Trophoblast cell (in vitro differentiated cells and primary cell): ENCODE data around the gene PDILT.

Experiments
- DNase-seq, 2 donors: peaks; one replicate each; pipeline ENCODE4 v3.0.0-alpha.2; 2016
- H2AFZ ChIP-seq: 2 replicates; pipeline ENCODE4 v1.6.1; 2013; ENCODE audit warnings: low read length, moderate library complexity, mild to moderate bottlenecking; ENCODE audit not compliant: insufficient read depth, poor library complexity
- H2AK5ac ChIP-seq: 2 replicates; pipeline ENCODE4 v1.6.1; 2013; ENCODE audit warnings: mild to moderate bottlenecking, low read length
- H2BK120ac ChIP-seq: 2 replicates; pipeline ENCODE4 v1.6.1; 2013; ENCODE audit warnings: low read length, mild to moderate bottlenecking, moderate library complexity; ENCODE audit not compliant: insufficient read depth, poor library complexity
- H2BK12ac ChIP-seq: 2 replicates; pipeline ENCODE4 v1.6.1; 2013; ENCODE audit warnings: mild to moderate bottlenecking, low read length, moderate library complexity
- H2BK5ac ChIP-seq: 2 replicates; pipeline ENCODE4 v1.6.1; 2013; ENCODE audit warnings: low read length, low read depth, moderate library complexity, mild to moderate bottlenecking; ENCODE audit not compliant: poor library complexity
- H3K14ac ChIP-seq: 2 replicates; pipeline ENCODE4 v1.6.1; 2013; ENCODE audit warnings: mild to moderate bottlenecking, low read length
- H3K18ac ChIP-seq: 2 replicates; pipeline ENCODE4 v1.6.1; 2013; ENCODE audit warnings: mild to moderate bottlenecking, low read length
- H3K23ac ChIP-seq: 2 replicates; pipeline ENCODE4 v1.6.1; 2013; ENCODE audit warnings: low read length
- H3K27ac ChIP-seq: 2 replicates; pipeline ENCODE4 v1.5.1; 2013; ENCODE audit warnings: low read depth, mild to moderate bottlenecking, inconsistent platforms, low read length, moderate library complexity
- H3K27me3 ChIP-seq: 2 replicates; pipeline ENCODE4 v1.6.1; 2013; ENCODE audit warnings: inconsistent platforms, mild to moderate bottlenecking, low read length, moderate library complexity; ENCODE audit not compliant: insufficient read depth
- H3K36me3 ChIP-seq, 2 experiments: 1 replicate in 1 of 2; 2 replicates in 1 of 2; pipeline ENCODE4 v1.6.1; 2013; ENCODE audit warnings: low read length in 2 of 2, mild to moderate bottlenecking in 2 of 2, moderate library complexity in 1 of 2; ENCODE audit not compliant: insufficient read depth in 2 of 2, control insufficient read depth in 1 of 2
- H3K4ac ChIP-seq: 2 replicates; pipeline ENCODE4 v1.6.1; 2013; ENCODE audit warnings: low read depth, mild to moderate bottlenecking, low read length, moderate library complexity
- H3K4me1 ChIP-seq, 2 experiments: 1 replicate in 1 of 2; 2 replicates in 1 of 2; pipeline ENCODE4 v1.6.1; 2013; ENCODE audit warnings: low read length in 2 of 2, mild to moderate bottlenecking in 2 of 2, moderate library complexity in 1 of 2; ENCODE audit not compliant: insufficient read depth in 2 of 2, control insufficient read depth in 1 of 2
- H3K4me2 ChIP-seq: 2 replicates; pipeline ENCODE4 v1.6.1; 2013; ENCODE audit warnings: inconsistent platforms, mild to moderate bottlenecking, low read length, moderate library complexity
- H3K4me3 ChIP-seq: 2 replicates; pipeline ENCODE4 v1.5.1; 2013; ENCODE audit warnings: mild to moderate bottlenecking, low read depth, low read length, inconsistent platforms
- H3K79me1 ChIP-seq: one replicate; pipeline ENCODE4 v1.6.1; 2013; ENCODE audit warnings: low read length
- H3K79me2 ChIP-seq: 2 replicates; pipeline ENCODE4 v1.6.1; 2013; ENCODE audit warnings: low read length, mild to moderate bottlenecking; ENCODE audit not compliant: control insufficient read depth, insufficient read depth, poor library complexity
- H3K9ac ChIP-seq: 2 replicates; pipeline ENCODE4 v1.6.1; 2013; ENCODE audit warnings: mild to moderate bottlenecking, low read length
- H3K9me3 ChIP-seq: 2 replicates; pipeline ENCODE4 v1.6.1; 2013; ENCODE audit warnings: low read depth, mild to moderate bottlenecking, control low read depth, inconsistent platforms, low read length; ENCODE audit not compliant: insufficient read depth
- H4K12ac ChIP-seq: 2 replicates; pipeline ENCODE4 v1.6.1; 2013; ENCODE audit warnings: low read depth, mild to moderate bottlenecking, low read length, moderate library complexity
- H4K8ac ChIP-seq: 2 replicates; pipeline ENCODE4 v1.6.1; 2013; ENCODE audit warnings: low read depth, mild to moderate bottlenecking, low read length, moderate library complexity
- H4K91ac ChIP-seq: one replicate; pipeline ENCODE4 v1.6.1; 2013; ENCODE audit warnings: low read depth, mild to moderate bottlenecking, low read length, moderate library complexity
- WGBS: extraction: QIAGEN DNeasy Blood & Tissue Kit; methylation state at CpG from one replicate; pipeline ENCODE4 v1.1.7; 2013; ENCODE audit warnings: missing lambda C conversion rate; ENCODE audit not compliant: insufficient read length, insufficient coverage; ENCODE audit errors: extremely low coverage; 5-methylcytosine and 5-hydroxymethylcytosine counted together

The PDILT gene

DNA sequence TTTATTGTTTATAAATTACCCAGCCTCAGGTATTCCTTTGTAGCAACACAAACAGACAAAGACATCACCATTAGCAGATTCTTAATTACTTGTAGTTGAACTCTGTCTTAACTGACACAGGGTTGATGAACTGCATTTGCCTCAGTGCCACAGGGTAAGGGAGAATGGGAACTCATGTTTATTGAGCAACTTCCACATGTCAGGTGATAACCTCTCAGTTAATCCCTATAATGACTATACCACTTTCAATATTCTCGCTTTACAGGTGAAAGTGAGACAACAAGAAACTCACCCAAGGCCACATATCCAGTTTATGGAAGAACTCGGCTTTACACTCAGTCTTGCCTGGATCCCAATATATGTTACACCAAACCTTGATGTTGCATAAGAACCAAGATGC is 8.6 kb downstream of the PDILT start:
- no peaks in the 10 kb centered on the region for H3K79me2 ChIP-seq
- H2AK5ac ChIP-seq = no peak overlapping the region
- no CpG with 5 or more reads among the region's 2 CpGs for WGBS
- H3K27me3 ChIP-seq = no peaks in the 10 kb centered on the region
- no peaks in the 10 kb centered on the region for H3K36me3 ChIP-seq
- peaks cover 2% of the 10 kb centered on the region for H3K9me3 ChIP-seq
- H3K23ac ChIP-seq = no peak overlapping the region
- no peak overlapping the region for H4K8ac ChIP-seq
- no peaks in the 10 kb centered on the region for H3K79me1 ChIP-seq
- H4K12ac ChIP-seq = no peak overlapping the region
- H3K4me1 ChIP-seq = no peaks in the 10 kb centered on the region
- no peak overlapping the region for H2BK5ac ChIP-seq
- no peak overlapping the region for H2BK120ac ChIP-seq
- H3K9ac ChIP-seq = no peak overlapping the region
- DNase-seq = no peak
- H3K4ac ChIP-seq = no peak overlapping the region
- H2BK12ac ChIP-seq = no peak overlapping the region
- H3K4me2 ChIP-seq = no peak overlapping the region
- no peak overlapping the region for H2AFZ ChIP-seq
- H3K14ac ChIP-seq = no peak overlapping the region
- H3K4me3 ChIP-seq = no peak overlapping the region
- H3K27ac ChIP-seq = no peak overlapping the region
- H3K18ac ChIP-seq = no peak overlapping the region
- no peak overlapping the region for H4K91ac ChIP-seq

DNA sequence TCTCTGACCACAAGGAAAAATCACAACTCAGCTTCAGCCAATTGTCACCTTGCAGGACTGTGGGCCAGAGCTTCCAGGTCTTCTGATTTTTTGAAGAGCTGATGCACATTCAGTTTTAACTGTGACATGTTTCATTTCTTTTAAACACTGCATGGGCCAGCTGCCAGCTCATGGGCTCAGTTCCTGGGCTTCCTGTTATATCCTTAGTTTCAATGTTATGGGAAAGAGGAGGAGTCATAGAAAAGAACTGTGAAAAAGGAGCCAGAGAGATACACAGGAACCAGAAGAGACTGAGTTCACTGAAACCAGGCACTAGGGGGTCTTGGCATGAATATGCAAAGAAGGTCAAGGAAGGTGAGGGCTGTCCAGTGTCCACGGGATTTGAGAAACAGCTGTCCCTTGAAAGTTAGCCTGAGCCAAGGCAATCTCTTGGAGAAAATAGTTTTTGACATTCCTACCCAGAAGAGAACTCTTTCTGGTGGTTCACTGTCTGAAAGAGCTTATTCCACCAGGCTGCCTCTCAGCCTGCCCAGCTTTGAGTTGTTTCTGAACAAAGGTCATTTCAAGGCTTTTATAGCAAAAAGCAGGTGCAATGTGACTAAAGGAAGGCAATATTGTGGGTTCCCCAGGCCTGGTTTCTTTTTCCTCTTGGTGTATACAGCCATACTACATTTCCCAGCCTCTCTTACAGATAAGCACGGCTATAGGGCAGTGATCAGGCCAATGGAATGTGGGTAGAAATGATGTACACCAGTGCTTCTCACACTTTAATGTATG is 10.5 kb downstream of the PDILT start:
- DNase-seq = no peak
- Histone ChIP-seq H2AFZ (no peak overlapping the region), H3K4me2 (no peak overlapping the region), H3K14ac (no peak overlapping the region), H3K79me2 (no peaks in the 10 kb centered on the region), H3K27ac (no peak overlapping the region), H3K27me3 (no peaks in the 10 kb centered on the region), H2AK5ac (no peak overlapping the region), H3K4ac (no peak overlapping the region), H3K79me1 (no peaks in the 10 kb centered on the region), H2BK12ac (no peak overlapping the region), H2BK120ac (no peak overlapping the region), H3K9me3 (peaks cover 2% of the 10 kb centered on the region), H3K4me3 (no peak overlapping the region), H3K23ac (no peak overlapping the region), H3K9ac (no peak overlapping the region), H3K36me3 (no peaks in the 10 kb centered on the region), H4K8ac (no peak overlapping the region), H4K91ac (no peak overlapping the region), H3K4me1 (no peaks in the 10 kb centered on the region), H4K12ac (no peak overlapping the region), H2BK5ac (no peak overlapping the region), H3K18ac (no peak overlapping the region)
- no CpG with 5 or more reads among the region's 2 CpGs for WGBS

DNA sequence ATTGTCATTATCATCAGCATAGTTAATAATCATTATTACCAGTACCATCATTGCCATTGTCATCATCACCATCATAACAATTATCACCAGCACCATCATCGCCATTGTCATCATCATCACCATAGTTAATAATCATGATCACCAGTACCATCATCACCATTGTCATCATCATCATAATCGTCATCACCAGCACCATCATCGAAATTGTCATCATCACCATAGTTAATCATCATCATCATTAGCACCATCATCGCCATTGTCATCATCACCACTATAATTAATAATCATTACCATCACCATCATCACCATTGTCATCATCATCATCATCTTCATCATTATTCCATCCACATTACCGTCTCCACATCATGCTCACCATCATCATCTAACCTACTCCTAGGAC is 13.5 kb downstream of the PDILT start:
- Histone ChIP-seq H3K4me2 (no peak overlapping the region), H2BK12ac (no peak overlapping the region), H2AFZ (no peak overlapping the region), H2BK120ac (no peak overlapping the region), H4K12ac (no peak overlapping the region), H3K4me3 (no peak overlapping the region), H3K18ac (no peak overlapping the region), H3K23ac (no peak overlapping the region), H3K4me1 (no peaks in the 10 kb centered on the region), H3K27me3 (no peaks in the 10 kb centered on the region), H3K9ac (no peak overlapping the region), H2AK5ac (no peak overlapping the region), H4K91ac (no peak overlapping the region), H3K4ac (no peak overlapping the region), H3K79me1 (no peaks in the 10 kb centered on the region), H3K79me2 (no peaks in the 10 kb centered on the region), H3K9me3 (peaks cover 2% of the 10 kb centered on the region), H2BK5ac (no peak overlapping the region), H3K14ac (no peak overlapping the region), H3K27ac (no peak overlapping the region), H3K36me3 (no peaks in the 10 kb centered on the region), H4K8ac (no peak overlapping the region)
- WGBS = 100% methylated on average over 1 of the region's 5 CpGs
- no peak for DNase-seq

DNA sequence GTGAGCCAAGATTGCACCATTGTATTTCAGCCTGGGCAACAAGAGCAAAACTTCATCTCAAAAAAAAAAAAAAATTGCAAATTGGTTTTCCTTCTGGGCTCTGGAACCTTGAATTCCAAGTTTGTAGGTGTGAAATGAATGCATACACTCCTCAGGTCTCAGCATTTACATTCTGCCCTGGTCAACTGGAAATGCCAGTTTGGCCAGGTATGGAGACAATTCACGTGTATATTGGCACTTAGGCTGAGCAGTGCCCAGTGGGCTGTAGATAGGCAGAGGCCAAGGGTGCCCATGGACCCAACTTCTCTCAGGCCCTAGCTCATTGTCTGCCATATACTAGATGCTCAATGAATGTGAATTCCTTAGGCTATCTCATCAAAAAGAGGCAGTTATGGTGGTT is 15.7 kb downstream of the PDILT start:
- H2BK120ac ChIP-seq = no peak overlapping the region
- no peak overlapping the region for H3K23ac ChIP-seq
- no peak overlapping the region for H2AK5ac ChIP-seq
- no peaks in the 10 kb centered on the region for H3K27me3 ChIP-seq
- WGBS = no CpG with 5 or more reads among the region's 1 CpG
- no peak overlapping the region for H3K4me2 ChIP-seq
- no peak overlapping the region for H3K27ac ChIP-seq
- no peaks in the 10 kb centered on the region for H3K79me1 ChIP-seq
- no peak for DNase-seq
- H3K4ac ChIP-seq = no peak overlapping the region
- H3K79me2 ChIP-seq = no peaks in the 10 kb centered on the region
- H3K14ac ChIP-seq = no peak overlapping the region
- H3K36me3 ChIP-seq = no peaks in the 10 kb centered on the region
- no peak overlapping the region for H4K12ac ChIP-seq
- H3K9me3 ChIP-seq = peaks cover 2% of the 10 kb centered on the region
- no peak overlapping the region for H4K8ac ChIP-seq
- H3K4me1 ChIP-seq = no peaks in the 10 kb centered on the region
- no peak overlapping the region for H3K18ac ChIP-seq
- H2BK12ac ChIP-seq = no peak overlapping the region
- no peak overlapping the region for H4K91ac ChIP-seq
- no peak overlapping the region for H3K9ac ChIP-seq
- H3K4me3 ChIP-seq = no peak overlapping the region
- H2AFZ ChIP-seq = no peak overlapping the region
- H2BK5ac ChIP-seq = no peak overlapping the region
